GM21390 (cell line): ENCODE results near the gene TECPR2.

Experiments
- ATAC-seq: cut with Tn5 transposase; IDR thresholded peaks from one replicate; pipeline ENCODE4 v1.9.1; 2021; ENCODE audit not compliant: unreplicated experiment

The TECPR2 gene

DNA sequence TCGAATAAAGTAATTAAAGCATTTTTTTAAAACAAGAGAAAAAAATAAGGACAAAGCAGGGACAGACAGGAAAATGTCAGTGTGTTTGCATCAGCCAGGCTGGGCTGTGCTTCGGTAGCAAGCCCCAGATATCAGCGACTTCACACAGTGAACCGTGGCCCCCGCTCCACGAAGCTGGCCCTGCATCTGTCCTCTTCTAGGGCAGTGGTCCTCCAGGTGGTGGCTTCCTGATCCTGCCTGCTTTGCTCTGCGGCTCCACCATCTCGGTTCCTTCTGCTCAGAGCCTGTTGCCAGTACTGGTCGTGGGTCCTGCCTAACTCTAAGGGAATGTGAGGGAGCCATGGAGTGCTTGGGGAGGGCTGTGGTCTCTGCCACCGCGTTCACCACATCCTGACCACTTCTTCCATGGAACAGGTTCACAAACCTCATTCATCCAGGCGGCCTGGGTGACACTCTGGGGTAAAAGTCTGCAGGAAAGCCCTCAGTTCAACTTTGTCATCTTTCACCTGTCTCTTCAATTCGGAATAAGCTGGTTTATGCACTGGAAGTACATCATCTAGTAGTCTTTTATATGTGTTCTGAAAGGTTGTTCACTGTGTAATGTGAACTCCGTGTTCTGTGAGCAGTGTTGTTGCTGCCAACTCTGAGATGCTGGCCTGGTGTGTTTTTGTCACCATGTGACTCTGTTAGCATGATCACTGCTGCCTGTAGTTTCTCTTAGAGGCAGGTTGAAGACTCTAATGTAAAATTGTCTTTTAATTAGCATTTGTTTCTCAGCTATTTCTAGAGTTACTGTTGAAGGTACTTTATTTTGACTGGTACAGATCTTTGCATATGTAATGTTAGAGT lies 99.0 kb downstream of the TECPR2 start:
- ATAC-seq: no peak

DNA sequence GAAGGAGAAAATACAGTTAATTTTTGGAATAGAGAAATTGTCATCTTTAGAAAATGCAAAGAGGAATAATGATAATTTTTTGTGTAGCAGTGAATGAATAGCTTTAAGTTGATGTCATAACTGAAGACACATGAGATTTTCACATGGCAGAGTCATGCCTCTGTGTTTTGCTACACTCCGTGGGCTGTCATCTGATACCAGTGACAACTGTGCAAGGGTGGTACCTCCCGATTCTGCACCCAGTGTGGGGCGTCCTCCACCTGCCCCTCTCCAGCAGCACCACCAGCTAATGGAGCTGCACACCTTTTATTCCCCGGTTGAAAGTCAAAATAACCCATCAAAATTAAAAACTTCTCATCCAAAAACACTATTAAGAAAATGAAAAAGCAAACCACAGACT lies 99.7 kb downstream of the TECPR2 start:
- no peak for ATAC-seq

DNA sequence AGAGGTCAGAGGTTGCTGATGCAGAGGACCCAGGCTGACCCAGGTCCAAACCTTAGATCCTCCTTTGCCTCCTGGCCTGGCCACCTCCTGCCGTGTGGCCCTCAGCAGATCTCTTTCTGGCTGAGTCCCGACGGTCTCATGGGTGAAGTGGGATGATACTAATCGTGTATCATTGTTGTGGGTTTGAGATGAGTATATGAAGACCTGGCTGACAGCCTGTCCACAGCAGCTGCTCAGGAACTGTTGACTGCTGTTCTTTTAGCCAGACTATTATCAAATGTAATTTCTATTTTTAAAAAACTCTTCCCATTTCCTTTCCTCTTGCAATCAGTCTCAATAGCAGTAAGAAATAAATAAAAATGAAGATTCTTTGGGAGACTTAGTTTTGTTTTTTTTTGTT lies 101.3 kb downstream of the TECPR2 start:
- ATAC-seq: no peak

DNA sequence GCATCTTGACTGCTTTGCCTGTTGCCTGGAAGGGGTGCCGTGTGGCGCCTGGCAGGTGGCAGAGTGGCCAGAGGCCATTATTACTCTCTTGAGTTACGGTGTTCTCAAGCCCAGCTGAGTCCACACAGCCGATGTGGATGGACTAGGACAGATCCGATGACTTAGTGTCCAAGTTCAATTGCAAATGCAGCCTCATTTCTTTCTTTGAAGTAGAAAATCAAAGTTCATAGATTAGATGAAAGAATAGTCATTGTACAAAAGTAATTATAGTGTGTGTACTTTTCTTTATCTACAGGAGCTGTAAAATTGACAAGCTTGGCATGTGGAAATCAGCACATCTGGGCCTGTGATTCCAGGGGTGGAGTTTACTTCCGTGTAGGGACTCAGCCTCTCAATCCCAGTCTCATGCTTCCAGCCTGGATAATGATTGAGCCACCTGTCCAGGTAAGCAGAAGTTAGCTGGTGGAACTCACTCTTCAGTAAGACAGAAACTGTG lies 102.2 kb downstream of the TECPR2 start:
- ATAC-seq: no peak

DNA sequence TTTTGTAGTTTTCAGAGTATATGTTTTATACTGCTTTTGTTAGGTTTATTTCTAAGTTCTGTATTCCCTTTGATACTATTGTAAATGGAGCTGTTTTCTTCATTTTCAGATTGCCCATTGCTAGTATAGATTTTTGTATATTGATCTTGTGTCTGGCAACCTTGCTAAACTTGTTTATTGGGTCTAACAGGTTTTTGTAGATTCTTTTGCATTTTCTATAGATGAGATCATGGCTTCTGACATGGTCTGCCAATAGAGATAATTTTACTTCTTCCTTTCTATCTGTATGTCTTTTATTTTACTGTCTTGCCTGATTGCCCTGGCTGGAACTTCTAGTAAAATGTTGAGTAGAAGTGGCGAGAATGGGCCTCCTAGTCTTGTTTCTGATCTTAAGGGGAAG lies 106.5 kb downstream of the TECPR2 start:
- no peak for ATAC-seq

DNA sequence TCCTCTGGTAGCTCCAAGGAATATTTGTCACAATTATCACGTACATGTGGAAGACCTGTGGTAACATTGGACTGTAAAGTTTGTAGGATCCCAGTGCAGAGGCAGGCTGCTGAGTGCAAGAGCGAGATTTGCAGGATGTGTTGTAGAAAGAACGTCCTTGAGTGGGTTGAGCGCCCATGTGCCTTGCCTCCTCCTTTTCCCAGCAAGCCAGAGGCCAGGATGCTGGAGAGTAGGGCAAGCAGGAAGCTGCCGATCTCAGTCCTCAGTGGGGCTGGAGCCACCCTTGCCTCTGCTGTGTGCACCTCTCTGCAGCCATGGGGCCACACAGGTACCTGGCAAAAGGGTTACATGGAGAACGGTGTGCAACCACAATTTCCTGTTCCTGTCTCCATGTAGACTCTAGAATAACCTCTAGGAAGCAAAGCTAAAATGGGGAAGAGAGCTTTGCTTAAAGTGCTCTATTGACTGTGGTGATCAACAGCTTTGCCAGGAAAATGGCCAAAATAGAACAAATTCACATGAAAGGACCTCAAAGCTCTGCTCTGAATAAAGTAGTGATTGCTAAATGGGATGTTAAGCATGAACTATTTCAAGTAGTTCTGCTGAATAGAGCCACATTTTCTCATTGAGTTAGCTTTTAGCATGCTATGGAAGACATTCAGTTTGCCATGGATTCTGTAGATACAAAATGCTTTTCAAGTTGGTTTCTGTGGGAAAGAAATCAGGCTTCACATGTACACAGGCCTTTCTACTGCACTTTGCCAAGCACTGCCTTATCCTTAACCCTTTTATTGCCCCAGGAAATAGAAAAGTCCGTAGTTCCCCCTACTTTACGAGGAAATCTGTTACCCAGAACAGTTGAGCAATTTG lies 109.4 kb downstream of the TECPR2 start:
- ATAC-seq: no peak

DNA sequence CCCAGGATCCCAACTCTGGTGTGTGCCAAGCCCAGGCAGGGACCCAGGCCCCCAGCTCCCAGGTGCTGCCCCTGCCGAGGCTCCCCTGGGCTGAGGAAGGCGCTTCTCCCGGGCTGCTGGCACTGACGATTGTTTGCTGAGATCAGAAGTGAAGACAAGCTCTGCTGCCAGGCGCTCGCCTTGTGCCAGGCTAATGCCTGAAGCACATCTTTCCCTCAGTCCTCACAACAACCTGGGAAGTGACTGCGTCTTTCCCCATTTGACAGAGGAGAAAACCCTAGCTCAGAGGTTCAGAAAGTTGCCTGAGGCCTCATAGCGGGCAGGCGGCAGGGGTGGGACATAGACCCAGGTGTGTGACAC lies 110.0 kb downstream of the TECPR2 start:
- no peak for ATAC-seq

DNA sequence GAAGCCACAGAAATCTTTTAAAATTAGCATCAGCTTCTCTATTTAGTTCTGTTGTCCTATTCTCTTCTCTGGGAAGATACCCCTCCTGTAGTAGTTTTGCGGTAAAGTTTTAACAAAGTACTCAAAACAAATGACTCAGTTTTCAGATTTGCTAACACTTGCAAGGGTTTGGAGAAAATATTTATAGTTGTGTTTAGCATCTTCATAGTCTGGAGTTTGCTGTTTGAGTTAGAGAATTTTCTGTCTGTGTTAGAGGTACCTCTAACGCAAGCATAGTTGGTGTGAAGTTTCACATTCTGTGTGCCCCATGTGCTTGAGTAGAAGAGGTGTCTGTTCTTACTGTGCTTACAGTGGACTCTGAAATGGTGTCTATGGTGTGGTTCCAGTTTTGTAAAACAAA lies 110.8 kb downstream of the TECPR2 start:
- no peak for ATAC-seq

DNA sequence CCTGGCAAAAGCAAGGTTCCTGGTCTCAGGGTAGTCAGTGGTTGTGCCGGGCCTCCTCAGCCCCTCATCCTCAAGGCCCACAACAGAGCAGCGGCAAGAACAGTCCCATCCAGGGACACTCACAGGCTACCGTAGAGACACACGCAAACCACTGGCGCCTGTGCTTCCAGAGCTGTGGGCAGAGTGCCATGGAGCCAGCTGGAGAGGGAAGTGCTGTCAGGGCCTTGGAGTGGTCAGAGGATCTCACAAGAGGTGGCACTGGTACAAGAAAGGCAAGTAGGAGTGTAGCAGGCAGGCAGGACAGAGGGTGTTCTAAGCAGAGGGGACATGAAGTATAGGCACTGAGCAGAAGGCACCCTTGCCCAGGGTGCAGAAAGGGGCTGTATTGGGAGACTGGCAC lies 112.2 kb downstream of the TECPR2 start:
- ATAC-seq: no peak

DNA sequence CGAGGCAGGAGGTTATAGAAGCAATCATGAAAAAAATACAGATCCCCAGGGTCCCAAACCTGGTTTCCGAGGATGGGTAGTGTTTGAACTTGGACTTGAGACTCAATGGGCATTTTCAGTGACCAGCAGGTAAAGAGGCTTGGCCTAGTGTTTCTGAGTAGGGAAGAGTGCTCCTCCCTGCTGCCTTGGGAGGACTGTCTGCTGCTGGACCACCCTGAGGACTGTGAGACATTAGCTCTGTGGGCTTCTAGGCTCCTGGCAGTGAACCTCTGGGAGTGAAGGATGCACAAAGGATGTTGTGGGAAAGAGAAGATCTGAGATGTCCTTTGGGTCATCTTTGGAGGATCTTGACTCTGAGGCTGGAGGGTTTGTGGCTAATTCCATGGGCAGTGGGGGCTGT lies 116.4 kb downstream of the TECPR2 start:
- no peak for ATAC-seq

DNA sequence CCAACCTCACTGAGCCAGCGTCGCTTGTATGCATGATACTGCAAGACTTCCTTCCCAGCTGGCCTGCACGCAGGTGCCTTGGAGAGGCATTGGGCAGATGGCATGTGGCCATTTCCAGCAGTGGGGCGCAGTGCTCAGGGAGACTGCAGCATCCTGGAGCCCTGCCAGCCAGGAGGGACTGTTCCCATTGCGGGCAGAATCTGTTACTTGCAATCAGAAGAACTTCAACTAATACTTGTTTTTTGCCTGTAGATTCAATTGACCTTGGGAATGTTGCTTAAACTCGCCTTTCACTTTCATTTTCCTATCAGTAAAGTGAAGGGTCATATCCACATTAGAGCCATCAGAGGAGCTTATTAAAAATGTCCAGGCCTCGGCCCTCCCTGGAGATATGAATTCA lies 117.0 kb downstream of the TECPR2 start:
- ATAC-seq: no peak

DNA sequence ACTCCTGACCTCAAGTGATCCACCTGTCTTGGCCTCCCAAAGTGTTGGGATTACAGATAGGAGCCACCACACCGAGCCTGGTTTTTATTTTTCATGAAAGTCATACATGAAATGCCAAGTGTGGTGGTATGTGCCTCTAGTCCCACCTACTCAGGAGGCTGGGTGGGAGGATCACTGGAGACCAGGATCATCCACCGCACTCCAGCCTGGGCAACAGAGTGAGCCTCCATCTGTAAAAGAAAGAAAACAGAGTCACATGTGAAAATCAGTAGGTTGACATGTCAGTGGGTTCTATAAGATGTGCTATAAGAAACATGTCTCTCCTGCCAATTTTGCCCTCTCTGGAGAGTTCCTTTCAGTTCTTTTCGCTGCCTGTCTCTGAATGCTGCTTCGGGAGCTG lies 118.6 kb downstream of the TECPR2 start:
- ATAC-seq: no peak

DNA sequence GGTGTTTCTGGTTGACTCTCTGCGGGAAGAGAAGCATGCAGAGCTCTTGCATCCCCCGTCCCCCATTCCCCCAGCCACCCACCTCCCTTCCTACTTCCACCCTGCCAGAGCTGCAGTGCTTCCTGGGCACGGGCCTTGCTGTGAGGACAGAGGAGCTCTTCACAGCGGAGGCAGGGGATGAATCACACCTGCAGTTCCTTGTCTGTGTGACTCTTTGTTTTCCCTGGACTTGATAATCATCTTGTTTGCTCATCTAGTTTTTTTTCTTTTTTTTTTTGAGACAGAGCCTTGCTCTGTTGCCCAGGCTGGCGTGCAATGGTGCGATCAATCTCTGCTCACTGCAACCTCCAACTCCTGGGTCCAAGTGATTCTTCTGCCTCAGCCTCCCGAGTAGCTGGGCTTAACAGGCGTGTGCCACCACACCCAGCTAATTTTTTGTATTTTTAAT lies 119.1 kb downstream of the TECPR2 start:
- ATAC-seq: no peak

DNA sequence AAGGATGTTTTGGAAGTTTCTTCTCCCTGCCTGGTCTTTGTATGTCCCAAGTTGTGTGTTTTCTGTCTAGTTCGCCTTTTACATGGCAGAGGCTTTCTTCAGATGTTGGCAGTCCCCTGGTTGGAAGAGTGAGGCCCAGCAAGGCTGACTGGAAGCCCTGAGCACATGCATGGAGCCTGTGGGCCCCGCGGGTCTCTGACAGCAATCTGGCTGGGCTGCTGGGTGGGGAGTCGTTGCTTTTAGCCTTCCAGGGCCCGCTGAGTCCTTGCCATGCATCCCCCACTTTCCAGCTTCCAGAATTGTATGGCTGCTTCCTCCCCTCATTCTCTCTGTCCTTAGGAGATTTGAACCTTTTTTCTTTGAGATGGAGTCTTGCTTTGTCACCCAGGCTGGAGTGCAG lies 121.6 kb downstream of the TECPR2 start:
- no peak for ATAC-seq

DNA sequence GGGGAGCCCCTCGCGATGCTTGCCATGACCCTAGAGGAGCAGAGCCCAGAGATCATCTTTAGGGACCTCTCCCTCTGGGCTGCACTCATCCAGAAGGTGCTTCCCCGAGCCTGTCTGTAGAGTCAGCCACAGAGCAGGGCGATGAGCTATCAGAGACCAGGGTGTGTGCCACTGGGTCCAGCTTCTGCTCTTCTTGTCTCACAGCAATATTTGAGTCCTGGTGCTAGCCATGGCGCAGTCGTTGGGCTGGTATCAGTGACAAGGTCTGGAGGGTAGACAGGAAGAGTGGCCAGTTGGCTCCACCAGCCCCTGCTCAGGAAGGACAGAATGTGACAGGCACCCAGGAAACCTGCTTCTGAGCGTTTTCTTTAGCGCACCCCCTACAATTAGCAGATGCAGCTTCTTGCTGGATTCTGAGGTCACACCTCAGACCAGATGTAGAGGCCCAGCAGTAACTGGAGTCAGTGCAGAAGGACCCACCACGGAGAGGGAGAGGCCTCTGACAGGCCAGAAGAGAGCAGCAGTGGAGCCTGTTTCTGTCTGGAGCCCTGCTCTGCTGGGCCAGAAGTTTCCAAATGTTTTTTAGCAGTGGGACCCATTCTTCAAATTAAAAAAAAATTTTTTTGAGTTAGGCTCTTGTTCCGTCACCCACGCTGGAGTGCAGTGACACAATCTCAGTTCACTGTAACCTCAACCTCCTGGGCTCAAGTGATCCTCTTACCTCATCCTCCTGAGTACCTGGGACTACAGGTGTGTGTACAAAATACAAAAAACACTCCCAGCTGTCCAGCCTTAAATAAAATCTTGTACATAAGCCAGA lies 123.2 kb downstream of the TECPR2 start:
- no peak for ATAC-seq

DNA sequence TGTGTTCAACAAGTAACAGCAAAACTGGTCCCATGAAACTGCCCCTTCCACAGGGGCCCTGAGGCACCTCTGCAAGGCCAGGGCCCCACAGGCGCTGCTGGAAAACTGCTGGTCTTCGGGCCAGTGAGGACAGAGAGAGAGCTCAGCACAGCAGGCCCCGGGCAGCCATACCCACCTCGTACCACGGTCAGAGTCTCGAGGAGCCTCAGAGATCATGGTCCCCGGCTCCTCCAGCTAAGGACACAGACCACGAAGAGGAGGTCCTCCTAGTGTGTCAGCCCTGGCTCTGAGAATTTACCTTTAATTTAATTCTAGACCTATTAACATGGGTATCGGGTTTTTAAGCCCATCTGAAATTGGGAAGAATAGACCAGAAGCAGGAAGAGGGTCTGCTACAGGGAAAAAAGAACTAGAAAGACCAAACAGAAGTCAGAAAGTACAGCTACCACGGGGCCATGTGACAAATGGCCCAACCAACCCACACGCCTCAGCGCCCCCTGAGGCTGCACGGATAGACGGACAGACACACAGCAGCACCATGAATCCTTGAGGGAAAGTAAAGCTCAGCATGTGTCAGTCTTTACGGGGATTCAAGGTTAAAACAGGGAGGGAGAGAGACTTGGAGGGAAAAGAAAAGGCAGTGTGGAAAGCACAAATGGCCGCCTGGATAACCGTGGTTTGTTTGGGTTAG lies 123.9 kb downstream of the TECPR2 start:
- no peak for ATAC-seq

DNA sequence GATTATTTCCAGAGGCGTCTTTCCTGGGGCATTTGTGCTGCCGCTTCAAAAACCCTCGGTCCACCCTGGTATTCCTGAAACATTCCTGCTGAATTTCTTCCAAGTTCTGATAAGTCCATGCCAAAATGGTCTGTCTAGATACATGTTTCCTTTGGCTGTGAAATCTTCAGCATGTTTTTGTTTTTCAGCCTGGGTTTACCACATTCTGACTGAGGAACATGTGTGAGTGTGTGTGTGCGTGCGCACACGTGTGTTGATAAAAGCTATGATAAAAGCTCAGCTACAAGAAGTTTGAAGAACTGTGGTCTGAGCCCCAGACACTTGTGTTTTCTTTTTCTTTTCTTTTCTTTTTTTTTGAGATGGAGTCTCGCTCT lies 124.5 kb downstream of the TECPR2 start:
- no peak for ATAC-seq

DNA sequence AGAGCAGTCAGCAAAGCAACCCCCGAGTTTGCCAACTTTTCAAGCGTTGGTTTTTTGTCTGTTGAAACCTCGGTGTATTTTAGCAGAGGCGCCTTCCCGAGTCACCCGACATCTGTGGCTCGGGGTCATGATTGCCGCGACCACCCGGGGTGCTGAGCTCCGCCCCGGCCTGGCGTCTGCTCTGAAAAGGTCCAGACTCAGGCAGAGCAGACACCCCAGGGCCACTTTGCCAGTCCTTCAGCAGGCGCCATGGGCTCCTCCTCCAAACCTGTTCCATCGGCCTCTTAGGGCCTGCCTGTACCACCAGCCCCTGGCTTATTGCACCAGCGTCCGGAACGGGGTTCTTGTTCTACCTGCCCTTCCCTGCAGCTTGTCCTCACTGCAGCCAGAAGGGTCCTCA lies 127.7 kb downstream of the TECPR2 start:
- no peak for ATAC-seq

DNA sequence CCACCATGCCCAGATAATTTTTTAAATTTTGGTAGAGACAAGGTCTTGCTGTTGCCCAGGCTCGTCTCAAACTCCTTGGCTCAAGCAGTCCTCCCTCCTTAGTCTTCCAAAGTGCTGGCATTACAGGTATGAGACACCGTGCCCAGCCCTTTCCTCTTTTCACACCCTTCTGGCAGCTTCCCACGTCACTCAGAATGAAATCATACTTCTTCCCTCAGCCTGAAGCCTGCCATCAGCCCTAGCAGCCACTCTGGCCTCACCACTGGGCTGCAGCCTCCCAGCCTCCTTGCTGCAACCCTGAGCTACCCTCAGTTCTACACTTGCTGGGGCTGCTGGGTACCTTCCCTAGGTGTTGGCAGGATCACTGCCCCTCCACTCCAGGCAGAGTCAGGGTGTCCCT lies 128.6 kb downstream of the TECPR2 start:
- no peak for ATAC-seq

DNA sequence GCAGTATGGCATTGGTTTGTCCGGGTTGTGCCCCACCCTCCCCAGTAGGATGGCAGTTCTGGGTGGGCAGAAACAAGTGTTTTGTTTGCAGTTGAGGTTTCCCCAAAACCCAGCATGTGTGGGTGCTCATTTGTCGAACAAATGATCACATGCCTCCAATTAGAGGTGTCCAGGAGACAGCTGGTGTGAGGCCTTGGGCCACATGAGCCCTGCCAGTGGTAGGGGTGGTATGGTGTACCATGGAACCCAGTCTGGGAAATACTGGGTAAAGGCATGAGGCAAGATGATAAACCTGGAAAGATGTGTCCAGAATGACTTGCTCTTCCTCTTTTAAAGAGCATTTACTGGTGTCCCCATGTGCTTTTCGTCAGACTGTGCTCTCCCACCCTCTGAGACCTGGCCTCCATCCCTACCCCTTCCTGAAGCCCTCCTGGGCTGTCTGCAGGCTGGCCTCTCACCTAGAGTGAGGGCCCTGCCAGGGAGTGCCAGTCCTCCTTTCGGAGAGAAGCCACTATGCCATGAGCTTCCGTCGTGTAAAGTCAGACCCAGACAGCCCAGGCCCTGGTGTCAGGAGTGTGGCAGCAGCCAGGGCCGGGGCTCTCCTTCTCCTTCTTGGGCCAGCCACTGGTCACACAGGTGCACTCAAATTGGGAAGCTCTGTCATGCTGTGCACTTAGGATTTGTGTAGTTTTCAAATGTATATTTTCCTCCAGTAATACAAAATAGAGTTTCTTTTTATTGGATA lies 129.2 kb downstream of the TECPR2 start:
- no peak for ATAC-seq
